H54 (cell line): Measurements from ENCODE around the gene CCL27.

Source experiments
- DNase-seq: peaks from one replicate; pipeline ENCODE4 v3.0.0; 2011; ENCODE audit warnings: low spot score, mixed read lengths; ENCODE audit not compliant: insufficient read length
- FAIRE-seq: peaks from 3 replicates; lab custom pipeline; 2011; peaks lifted over from hg19 to GRCh38; lab: Jason Lieb, UNC
- POLR2A ChIP-seq: IDR thresholded peaks from 2 replicates; pipeline ENCODE4 v1.6.1; 2011; ENCODE audit warnings: low read depth, mild to moderate bottlenecking, low read length

Gene CCL27

DNA sequence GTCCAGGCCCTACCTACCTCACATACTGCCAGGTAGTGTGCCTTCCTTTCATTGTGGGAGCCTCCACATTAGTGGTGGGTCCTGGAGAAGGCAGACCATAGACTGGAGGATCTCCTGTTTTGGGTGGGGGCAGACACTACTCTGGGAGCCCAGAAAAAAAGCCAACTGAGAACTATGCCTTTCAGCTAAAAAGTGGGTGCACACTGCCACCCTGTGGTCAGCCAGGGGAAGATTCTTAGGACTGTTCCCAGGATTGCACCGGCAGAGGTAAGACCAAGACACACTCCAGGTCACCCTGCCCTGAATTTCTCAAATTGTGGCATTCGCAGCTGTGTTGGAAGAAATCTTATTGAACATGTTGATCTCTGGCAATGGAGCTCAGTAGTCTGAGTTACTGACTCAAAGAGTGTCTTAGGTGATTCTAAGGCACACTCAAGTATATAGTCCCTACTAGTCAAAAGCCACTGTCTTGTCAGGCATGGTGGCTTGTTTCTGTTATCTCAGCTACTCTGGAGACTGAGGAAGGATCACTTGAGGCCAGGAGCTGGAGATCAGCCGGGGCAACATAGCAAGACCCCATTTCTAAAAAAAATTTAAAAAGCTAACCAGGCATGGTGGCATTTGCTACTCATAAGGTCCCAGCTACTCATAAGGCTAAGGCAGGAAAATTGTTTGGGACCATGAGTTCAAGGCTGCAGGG, 28.5 kb downstream of the CCL27 start:
- TF ChIP-seq POLR2A = no peak
- DNase-seq (peak; percentile 78), FAIRE-seq (peak; percentile 57)

DNA sequence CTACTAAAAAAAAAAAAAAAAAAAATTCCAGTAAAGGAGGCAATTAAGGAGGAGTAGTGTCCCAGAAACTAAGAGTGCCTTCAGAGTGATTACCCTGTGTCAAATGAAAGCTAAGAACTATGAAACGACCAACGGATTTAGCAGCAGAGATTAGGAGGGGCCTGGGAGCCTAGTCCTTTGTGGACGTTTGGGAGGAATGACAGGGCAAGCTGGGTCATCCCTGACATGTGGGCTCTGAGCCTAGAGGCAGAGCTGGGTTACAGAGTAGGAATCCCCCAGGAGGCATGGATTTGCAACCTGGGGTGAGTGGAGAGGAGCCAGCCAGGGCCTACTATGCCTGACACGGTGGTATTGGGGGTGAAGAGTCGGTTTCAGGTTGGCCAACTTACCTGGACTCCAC, 29.3 kb downstream of the CCL27 start:
- FAIRE-seq = no peak
- TF ChIP-seq POLR2A = no peak
- DNase-seq = no peak

DNA sequence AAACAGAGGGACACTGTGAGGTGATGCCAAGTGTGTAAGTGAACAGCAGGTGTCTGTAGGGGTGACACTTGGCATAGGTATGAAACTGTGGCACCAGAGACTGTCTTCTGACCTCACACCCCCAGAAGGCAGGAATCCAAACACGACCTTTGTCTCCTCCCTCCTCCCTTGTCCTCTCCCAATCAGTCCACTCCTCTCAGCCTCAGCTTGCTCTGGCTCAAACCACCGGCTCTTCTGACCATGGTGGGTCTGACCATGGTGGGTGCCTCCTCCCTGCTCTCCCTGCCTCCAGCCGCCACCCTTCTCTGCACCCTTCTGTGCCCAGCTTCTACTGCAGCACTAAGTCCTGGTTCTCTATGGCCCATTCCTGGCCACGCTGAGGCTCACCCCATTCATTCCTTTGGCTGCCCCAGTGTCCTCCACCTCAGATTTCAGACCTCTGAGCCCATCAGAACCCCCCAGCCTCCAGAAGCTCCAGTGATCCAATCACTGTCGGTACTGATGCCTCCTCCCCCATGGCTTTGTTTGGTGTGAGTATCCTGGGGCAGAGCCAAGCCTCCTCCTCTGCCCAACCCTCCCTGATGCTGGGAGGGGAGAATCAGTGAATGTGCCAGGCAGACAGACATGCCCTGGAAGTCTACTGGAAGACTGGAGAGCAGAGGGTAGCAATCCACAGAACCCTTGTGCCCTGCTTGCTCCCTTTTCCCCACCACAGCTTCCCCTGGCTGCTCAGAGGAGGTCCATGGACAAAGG, 31.9 kb downstream of the CCL27 start:
- FAIRE-seq = no peak
- DNase-seq = no peak
- no peak for TF ChIP-seq POLR2A

- no peak for FAIRE-seq
- TF ChIP-seq POLR2A = no peak
- no peak for DNase-seq
Observed at GRCh38 chr9:34629491-34629808, 33.0 kb downstream of the CCL27 start.

GRCh38 chr9:34628656-34629490, 33.6 kb downstream of the CCL27 start, which contains the start of gene ARID3C:
Gene ARID3C (minus strand): TSS chr9:34629066. CDS start chr9:34628014, 1,052 bp downstream.
- no peak for FAIRE-seq
- no peak for TF ChIP-seq POLR2A
- no peak for DNase-seq

- DNase-seq (no peak), FAIRE-seq (no peak)
- no peak for TF ChIP-seq POLR2A
Observed at GRCh38 chr9:34627716-34628655, 34.5 kb downstream of the CCL27 start.

GRCh38 chr9:34625186-34625486, 37.3 kb downstream of the CCL27 start:
- no peak for FAIRE-seq
- DNase-seq = no peak
- no peak for TF ChIP-seq POLR2A

- no peak for TF ChIP-seq POLR2A
- DNase-seq = no peak
- FAIRE-seq = no peak
Observed at GRCh38 chr9:34624475-34625185, 37.8 kb downstream of the CCL27 start.

- DNase-seq (no peak), FAIRE-seq (no peak)
- TF ChIP-seq POLR2A = no peak
Observed at GRCh38 chr9:34623374-34624235, 38.9 kb downstream of the CCL27 start.

GRCh38 chr9:34620061-34620994, 42.1 kb downstream of the CCL27 start, which contains the start of gene DCTN3:
Gene DCTN3 (minus strand): TSS chr9:34620495. CDS start chr9:34620464, 31 bp downstream.
- DNase-seq (peak; percentile 89), FAIRE-seq (peak; percentile 84)
- TF ChIP-seq POLR2A = peak; percentile 57

- no peak for DNase-seq
- FAIRE-seq = no peak
- TF ChIP-seq POLR2A = no peak
Observed at GRCh38 chr9:34615132-34615531, 47.3 kb downstream of the CCL27 start.
